GM23338 (cell line): ENCODE measurements around the gene ZNF335. TPM values are rescaled to one million over a fixed set of nuclear protein-coding genes. Genes with fewer than 3 reads are reported as not detected.
A peak's percentile ranks its signal among the peaks of the same experiment; 100 is the strongest.

Experiments
- ATAC-seq: fragments of 200-7000 bp; cut with Tn5 transposase; 3 replicates; pipeline ENCODE4 v1.9.1; 2020
- DNase-seq: peaks from one replicate; pipeline ENCODE4 v3.0.0-alpha.2; 2015; ENCODE audit warnings: low spot score
- H2AFZ ChIP-seq: fragments of 200-600 bp; sonication (generic); 2 replicates; pipeline ENCODE4 v1.8.0; 2016; ENCODE audit warnings: antibody characterized with exemption, mild to moderate bottlenecking, moderate library complexity
- H3F3A ChIP-seq: fragments of 200-600 bp; sonication (generic); replicated peaks from 2 replicates; pipeline ENCODE4 v1.8.0; 2017; ENCODE audit warnings: antibody characterized with exemption, mixed run types, low read depth
- H3K27ac ChIP-seq: fragments of 200-600 bp; sonication (generic); 2 replicates; pipeline ENCODE4 v1.6.1; 2016; ENCODE audit warnings: low read depth
- H3K27me3 ChIP-seq: fragments of 200-600 bp; sonication (generic); 2 replicates; pipeline ENCODE4 v1.8.0; 2016; ENCODE audit warnings: mild to moderate bottlenecking, mixed run types, moderate library complexity; ENCODE audit not compliant: insufficient read depth
- H3K36me3 ChIP-seq: fragments of 200-600 bp; sonication (generic); 2 replicates; pipeline ENCODE4 v1.8.0; 2016; ENCODE audit warnings: mild to moderate bottlenecking; ENCODE audit not compliant: insufficient read depth
- H3K4me1 ChIP-seq: fragments of 200-600 bp; sonication (generic); 2 replicates; pipeline ENCODE4 v1.8.0; 2016; ENCODE audit warnings: mild to moderate bottlenecking, moderate library complexity; ENCODE audit not compliant: insufficient read depth
- H3K4me2 ChIP-seq: fragments of 200-600 bp; sonication (generic); 2 replicates; pipeline ENCODE4 v1.7.1; 2017; ENCODE audit warnings: mixed run types
- H3K4me3 ChIP-seq: fragments of 200-600 bp; sonication (generic); 2 replicates; pipeline ENCODE4 v1.6.1; 2016; ENCODE audit warnings: mixed run types
- H3K79me2 ChIP-seq: fragments of 200-600 bp; sonication (generic); replicated peaks from 2 replicates; pipeline ENCODE4 v1.8.0; 2017; ENCODE audit warnings: mild to moderate bottlenecking; ENCODE audit not compliant: insufficient read depth
- H3K9me2 ChIP-seq: fragments of 200-600 bp; sonication (generic); 2 replicates; pipeline ENCODE4 v1.8.0; 2017; ENCODE audit not compliant: insufficient read depth
- H4K20me1 ChIP-seq: fragments of 200-600 bp; sonication (generic); replicated peaks from 2 replicates; pipeline ENCODE4 v1.8.0; 2017; ENCODE audit warnings: mild to moderate bottlenecking; ENCODE audit not compliant: insufficient read depth
- H3K27ac Mint-ChIP-seq: 2 replicates; pipeline ENCODE4 v1.8.0; 2020; ENCODE audit warnings: inconsistent platforms, mild to moderate bottlenecking, moderate library complexity, mixed read lengths
- H3K27me3 Mint-ChIP-seq: 3 replicates; pipeline ENCODE4 v1.8.0; 2022; ENCODE audit warnings: low read depth, mild to moderate bottlenecking, moderate library complexity, mixed read lengths, inconsistent platforms; ENCODE audit not compliant: insufficient read depth, poor library complexity
- H3K36me3 Mint-ChIP-seq: 3 replicates; pipeline ENCODE4 v1.8.0; 2021; ENCODE audit warnings: low read depth, mild to moderate bottlenecking, inconsistent platforms, moderate library complexity, mixed read lengths
- H3K4me1 Mint-ChIP-seq: 3 replicates; pipeline ENCODE4 v1.8.0; 2020; ENCODE audit warnings: mild to moderate bottlenecking, inconsistent platforms, mixed read lengths
- H3K4me3 Mint-ChIP-seq: 3 replicates; pipeline ENCODE4 v1.8.0; 2021; ENCODE audit warnings: moderate library complexity, mild to moderate bottlenecking, inconsistent platforms, mixed read lengths
- H3K9me3 Mint-ChIP-seq: 3 replicates; pipeline ENCODE4 v1.8.0; 2020; ENCODE audit warnings: moderate library complexity, mild to moderate bottlenecking, inconsistent platforms, mixed read lengths
- NANOG ChIP-seq: IDR thresholded peaks from 2 replicates; pipeline ENCODE4 v1.6.1; 2016; ENCODE audit warnings: antibody characterized with exemption, borderline replicate concordance
- POLR2AphosphoS5 ChIP-seq: IDR thresholded peaks from 2 replicates; pipeline ENCODE4 v1.6.1; 2016; ENCODE audit warnings: antibody characterized with exemption, low read depth
- ZNF331 ChIP-seq: fragments of 250-450 bp; sonication (Bioruptor Pico); IDR thresholded peaks from 2 replicates; pipeline ENCODE4 v1.5.0; 2020; ENCODE audit warnings: low read depth, mild to moderate bottlenecking, moderate library complexity
- polyA plus RNA-seq: library from polyadenylated mRNA; unstranded; fragments of >200 nt; fragmentation: Nextera tagmentation; extraction: Ambion mirVana; gene quantifications from 2 replicates; pipeline ENCODE4 v1.2.1, GENCODE V29; 2016
- total RNA-seq: library from RNA; depleted of rRNA; stranded (reverse); fragments of >200 nt; shearing (Covaris generic); gene quantifications from 2 replicates; pipeline ENCODE4 v1.2.3, GENCODE V29; 2014
- TF ChIP-seq, protein P1 (sequence below), 2 experiments: fragments of 200-600 bp in 1 of 2; sonication (generic) in 1 of 2; conservative IDR thresholded peaks; 2 replicates each; pipeline versions ENCODE4 v1.5.1 to v1.6.1; 2016 to 2017; ENCODE audit warnings: antibody characterized with exemption in 2 of 2, low read depth in 2 of 2, mild to moderate bottlenecking in 2 of 2, moderate library complexity in 1 of 2
- TF ChIP-seq, protein P2 (sequence below): fragments of 250-450 bp; sonication (Bioruptor Pico); IDR thresholded peaks from 2 replicates; pipeline ENCODE4 v1.5.0; 2020; ENCODE audit warnings: mild to moderate bottlenecking, moderate library complexity

The ZNF335 gene
- total and polyA plus RNA-seq, 2 experiments from 2014 or later = 7.4 to 24.2 TPM

DNA sequence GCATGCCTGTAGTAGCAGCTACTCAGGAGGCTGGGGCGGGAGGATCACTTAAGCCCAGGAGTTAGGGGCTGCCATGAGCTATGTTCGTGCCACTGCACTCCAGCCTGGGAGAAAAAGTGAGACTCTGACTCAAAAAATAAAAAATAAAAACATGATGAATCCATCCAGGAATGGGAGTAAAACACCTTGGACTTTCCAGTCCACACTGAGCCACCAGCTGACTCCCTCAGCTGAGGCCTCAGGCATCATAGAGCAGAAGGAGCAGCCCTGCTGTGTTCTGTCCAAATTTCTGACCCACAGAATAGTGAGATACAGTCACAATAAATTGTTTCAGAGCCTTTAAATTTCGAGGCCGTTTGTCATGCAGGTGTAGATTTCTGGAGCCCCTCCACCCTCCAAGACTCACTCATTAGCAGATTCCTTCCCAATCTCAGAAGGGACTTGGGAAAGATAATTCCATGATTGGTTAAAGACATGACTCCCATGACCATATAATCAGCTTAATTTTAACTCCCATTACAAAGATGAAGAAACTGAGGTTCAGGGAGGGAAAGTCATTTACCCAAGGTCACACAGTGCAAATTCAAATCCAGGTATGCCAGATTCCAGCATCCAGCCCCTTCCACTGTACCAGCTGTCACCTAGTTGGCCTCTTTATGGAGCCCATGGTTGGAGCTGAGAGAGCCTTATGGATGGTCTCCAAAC lies 27.7 kb upstream of the ZNF335 start:
- H4K20me1 ChIP-seq = no peaks in the 10 kb centered on the region
- no peaks in the 10 kb centered on the region; the same call in 2 of the 3 replicates for H3K9me3 Mint-ChIP-seq
- TF ChIP-seq, protein P1, sequence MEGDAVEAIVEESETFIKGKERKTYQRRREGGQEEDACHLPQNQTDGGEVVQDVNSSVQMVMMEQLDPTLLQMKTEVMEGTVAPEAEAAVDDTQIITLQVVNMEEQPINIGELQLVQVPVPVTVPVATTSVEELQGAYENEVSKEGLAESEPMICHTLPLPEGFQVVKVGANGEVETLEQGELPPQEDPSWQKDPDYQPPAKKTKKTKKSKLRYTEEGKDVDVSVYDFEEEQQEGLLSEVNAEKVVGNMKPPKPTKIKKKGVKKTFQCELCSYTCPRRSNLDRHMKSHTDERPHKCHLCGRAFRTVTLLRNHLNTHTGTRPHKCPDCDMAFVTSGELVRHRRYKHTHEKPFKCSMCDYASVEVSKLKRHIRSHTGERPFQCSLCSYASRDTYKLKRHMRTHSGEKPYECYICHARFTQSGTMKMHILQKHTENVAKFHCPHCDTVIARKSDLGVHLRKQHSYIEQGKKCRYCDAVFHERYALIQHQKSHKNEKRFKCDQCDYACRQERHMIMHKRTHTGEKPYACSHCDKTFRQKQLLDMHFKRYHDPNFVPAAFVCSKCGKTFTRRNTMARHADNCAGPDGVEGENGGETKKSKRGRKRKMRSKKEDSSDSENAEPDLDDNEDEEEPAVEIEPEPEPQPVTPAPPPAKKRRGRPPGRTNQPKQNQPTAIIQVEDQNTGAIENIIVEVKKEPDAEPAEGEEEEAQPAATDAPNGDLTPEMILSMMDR (conservative IDR thresholded peaks at IDR 0.05; ENCODE audit: low read depth in 2 of 2) = no peak
- no peak for TF ChIP-seq ZNF331
- TF ChIP-seq POLR2AphosphoS5 = no peak
- TF ChIP-seq NANOG = no peak
- H3K4me2 ChIP-seq = no peak overlapping the region
- H3K36me3 ChIP-seq = no peaks in the 10 kb centered on the region
- H3K79me2 ChIP-seq = no peaks in the 10 kb centered on the region
- H3K27me3 ChIP-seq = no peaks in the 10 kb centered on the region
- peak overlapping the region; percentile 29; the same call in 1 of the 2 replicates for H2AFZ ChIP-seq
- no peaks in the 10 kb centered on the region for H3K9me2 ChIP-seq
- ATAC-seq = no peak
- no peak for DNase-seq
- H3K27ac ChIP-seq = no peak overlapping the region
- H3K4me3 ChIP-seq = no peak overlapping the region
- no peaks in the 10 kb centered on the region for H3K36me3 Mint-ChIP-seq
- peaks cover 16% of the 10 kb centered on the region; the same call in 1 of the 2 replicates for H3F3A ChIP-seq
- H3K27ac Mint-ChIP-seq = no peak overlapping the region
- H3K27me3 Mint-ChIP-seq = peaks cover 6% of the 10 kb centered on the region
- H3K4me3 Mint-ChIP-seq = no peak overlapping the region
- H3K4me1 Mint-ChIP-seq = peaks cover 44% of the 10 kb centered on the region
- H3K4me1 ChIP-seq = peaks cover 48% of the 10 kb centered on the region

DNA sequence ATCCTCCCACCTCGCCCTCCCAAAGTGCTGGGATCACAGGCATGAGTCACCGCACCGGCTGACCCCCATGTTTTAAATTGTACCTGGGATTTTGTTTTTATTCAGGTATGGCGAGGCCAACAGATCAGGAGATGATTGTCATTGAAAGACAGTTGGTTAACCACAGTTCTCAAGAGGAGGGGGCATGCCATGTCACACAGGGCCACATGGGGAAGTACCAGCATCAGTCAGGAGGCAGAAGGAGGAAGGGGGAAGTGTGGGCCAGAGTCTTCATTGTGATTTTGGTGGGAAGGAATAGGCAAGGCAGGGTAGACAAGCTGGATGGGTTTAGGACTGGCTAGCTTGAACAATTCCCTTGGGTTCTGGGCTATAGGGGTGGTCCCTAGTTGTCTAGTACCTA lies 26.8 kb upstream of the ZNF335 start:
- Mint-ChIP-seq H3K27me3 (peaks cover 6% of the 10 kb centered on the region), H3K36me3 (no peaks in the 10 kb centered on the region), H3K9me3 (no peaks in the 10 kb centered on the region; the same call in 2 of the 3 replicates), H3K4me1 (peaks cover 36% of the 10 kb centered on the region), H3K4me3 (no peak overlapping the region), H3K27ac (no peak overlapping the region)
- no peak for ATAC-seq
- DNase-seq = no peak
- H3F3A ChIP-seq = peaks cover 16% of the 10 kb centered on the region; the same call in 1 of the 2 replicates
- TF ChIP-seq, protein P2, sequence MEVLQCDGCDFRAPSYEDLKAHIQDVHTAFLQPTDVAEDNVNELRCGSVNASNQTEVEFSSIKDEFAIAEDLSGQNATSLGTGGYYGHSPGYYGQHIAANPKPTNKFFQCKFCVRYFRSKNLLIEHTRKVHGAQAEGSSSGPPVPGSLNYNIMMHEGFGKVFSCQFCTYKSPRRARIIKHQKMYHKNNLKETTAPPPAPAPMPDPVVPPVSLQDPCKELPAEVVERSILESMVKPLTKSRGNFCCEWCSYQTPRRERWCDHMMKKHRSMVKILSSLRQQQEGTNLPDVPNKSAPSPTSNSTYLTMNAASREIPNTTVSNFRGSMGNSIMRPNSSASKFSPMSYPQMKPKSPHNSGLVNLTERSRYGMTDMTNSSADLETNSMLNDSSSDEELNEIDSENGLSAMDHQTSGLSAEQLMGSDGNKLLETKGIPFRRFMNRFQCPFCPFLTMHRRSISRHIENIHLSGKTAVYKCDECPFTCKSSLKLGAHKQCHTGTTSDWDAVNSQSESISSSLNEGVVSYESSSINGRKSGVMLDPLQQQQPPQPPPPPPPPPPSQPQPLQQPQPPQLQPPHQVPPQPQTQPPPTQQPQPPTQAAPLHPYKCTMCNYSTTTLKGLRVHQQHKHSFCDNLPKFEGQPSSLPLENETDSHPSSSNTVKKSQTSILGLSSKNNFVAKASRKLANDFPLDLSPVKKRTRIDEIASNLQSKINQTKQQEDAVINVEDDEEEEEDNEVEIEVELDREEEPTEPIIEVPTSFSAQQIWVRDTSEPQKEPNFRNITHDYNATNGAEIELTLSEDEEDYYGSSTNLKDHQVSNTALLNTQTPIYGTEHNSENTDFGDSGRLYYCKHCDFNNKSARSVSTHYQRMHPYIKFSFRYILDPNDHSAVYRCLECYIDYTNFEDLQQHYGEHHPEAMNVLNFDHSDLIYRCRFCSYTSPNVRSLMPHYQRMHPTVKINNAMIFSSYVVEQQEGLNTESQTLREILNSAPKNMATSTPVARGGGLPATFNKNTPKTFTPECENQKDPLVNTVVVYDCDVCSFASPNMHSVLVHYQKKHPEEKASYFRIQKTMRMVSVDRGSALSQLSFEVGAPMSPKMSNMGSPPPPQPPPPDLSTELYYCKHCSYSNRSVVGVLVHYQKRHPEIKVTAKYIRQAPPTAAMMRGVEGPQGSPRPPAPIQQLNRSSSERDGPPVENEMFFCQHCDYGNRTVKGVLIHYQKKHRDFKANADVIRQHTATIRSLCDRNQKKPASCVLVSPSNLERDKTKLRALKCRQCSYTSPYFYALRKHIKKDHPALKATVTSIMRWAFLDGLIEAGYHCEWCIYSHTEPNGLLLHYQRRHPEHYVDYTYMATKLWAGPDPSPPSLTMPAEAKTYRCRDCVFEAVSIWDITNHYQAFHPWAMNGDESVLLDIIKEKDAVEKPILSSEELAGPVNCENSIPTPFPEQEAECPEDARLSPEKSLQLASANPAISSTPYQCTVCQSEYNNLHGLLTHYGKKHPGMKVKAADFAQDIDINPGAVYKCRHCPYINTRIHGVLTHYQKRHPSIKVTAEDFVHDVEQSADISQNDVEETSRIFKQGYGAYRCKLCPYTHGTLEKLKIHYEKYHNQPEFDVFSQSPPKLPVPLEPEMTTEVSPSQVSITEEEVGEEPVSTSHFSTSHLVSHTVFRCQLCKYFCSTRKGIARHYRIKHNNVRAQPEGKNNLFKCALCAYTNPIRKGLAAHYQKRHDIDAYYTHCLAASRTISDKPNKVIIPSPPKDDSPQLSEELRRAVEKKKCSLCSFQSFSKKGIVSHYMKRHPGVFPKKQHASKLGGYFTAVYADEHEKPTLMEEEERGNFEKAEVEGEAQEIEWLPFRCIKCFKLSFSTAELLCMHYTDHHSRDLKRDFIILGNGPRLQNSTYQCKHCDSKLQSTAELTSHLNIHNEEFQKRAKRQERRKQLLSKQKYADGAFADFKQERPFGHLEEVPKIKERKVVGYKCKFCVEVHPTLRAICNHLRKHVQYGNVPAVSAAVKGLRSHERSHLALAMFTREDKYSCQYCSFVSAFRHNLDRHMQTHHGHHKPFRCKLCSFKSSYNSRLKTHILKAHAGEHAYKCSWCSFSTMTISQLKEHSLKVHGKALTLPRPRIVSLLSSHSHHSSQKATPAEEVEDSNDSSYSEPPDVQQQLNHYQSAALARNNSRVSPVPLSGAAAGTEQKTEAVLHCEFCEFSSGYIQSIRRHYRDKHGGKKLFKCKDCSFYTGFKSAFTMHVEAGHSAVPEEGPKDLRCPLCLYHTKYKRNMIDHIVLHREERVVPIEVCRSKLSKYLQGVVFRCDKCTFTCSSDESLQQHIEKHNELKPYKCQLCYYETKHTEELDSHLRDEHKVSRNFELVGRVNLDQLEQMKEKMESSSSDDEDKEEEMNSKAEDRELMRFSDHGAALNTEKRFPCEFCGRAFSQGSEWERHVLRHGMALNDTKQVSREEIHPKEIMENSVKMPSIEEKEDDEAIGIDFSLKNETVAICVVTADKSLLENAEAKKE (CRISPR knock-in tag) = no peak
- no peak for TF ChIP-seq NANOG
- peaks cover 40% of the 10 kb centered on the region for H3K4me1 ChIP-seq
- no peaks in the 10 kb centered on the region for H3K27me3 ChIP-seq
- no peaks in the 10 kb centered on the region for H3K9me2 ChIP-seq
- no peak overlapping the region for H3K4me2 ChIP-seq
- no peak overlapping the region for H3K4me3 ChIP-seq
- H4K20me1 ChIP-seq = no peaks in the 10 kb centered on the region
- no peak overlapping the region for H2AFZ ChIP-seq
- H3K79me2 ChIP-seq = no peaks in the 10 kb centered on the region
- no peaks in the 10 kb centered on the region for H3K36me3 ChIP-seq
- H3K27ac ChIP-seq = no peak overlapping the region
